OCI-LY3 (cell line): ENCODE measurements around the gene REEP1.

Source experiments
- H2AFZ ChIP-seq: fragments of 200-600, 300-600 bp; shearing (Covaris generic); 2 replicates; pipeline ENCODE4 v1.6.0; 2014; ENCODE audit warnings: antibody characterized with exemption, low read depth, low read length
- H3K27ac ChIP-seq: fragments of 200-600, 300-600 bp; sonication (generic); 2 replicates; pipeline ENCODE4 v1.5.1; 2014; ENCODE audit warnings: mild to moderate bottlenecking, low read length, moderate library complexity, mixed read lengths
- H3K27me3 ChIP-seq: fragments of 200-600, 300-600 bp; sonication (generic); 2 replicates; pipeline ENCODE4 v1.6.1; 2014; ENCODE audit warnings: low read depth, low read length, mixed read lengths
- H3K36me3 ChIP-seq: fragments of 200-600, 300-600 bp; sonication (generic); replicated peaks from 2 replicates; pipeline ENCODE3; 2014; ENCODE audit warnings: low read depth, low read length, mixed read lengths
- H3K4me1 ChIP-seq: fragments of 300-600, 200-600 bp; sonication (generic); 2 replicates; pipeline ENCODE4 v1.6.1; 2014; ENCODE audit warnings: low read length, mixed read lengths
- H3K4me2 ChIP-seq: fragments of 200-600, 300-600 bp; sonication (generic); 2 replicates; pipeline ENCODE4 v1.6.1; 2014; ENCODE audit warnings: low read length, mixed read lengths
- H3K4me3 ChIP-seq: fragments of 300-600, 200-600 bp; sonication (generic); 2 replicates; pipeline ENCODE4 v1.5.1; 2014; ENCODE audit warnings: antibody characterized with exemption, mild to moderate bottlenecking, low read length, moderate library complexity
- H3K79me2 ChIP-seq: fragments of 300-600, 200-600 bp; shearing (Covaris generic); 2 replicates; pipeline ENCODE4 v1.6.1; 2014; ENCODE audit warnings: mild to moderate bottlenecking, low read length, mixed read lengths
- H3K9ac ChIP-seq: fragments of 300-600, 200-600 bp; shearing (Covaris generic); 2 replicates; pipeline ENCODE4 v1.6.0; 2014; ENCODE audit warnings: mild to moderate bottlenecking, low read length, moderate library complexity
- H3K9me3 ChIP-seq: fragments of 200-600, 300-600 bp; shearing (Covaris generic); 2 replicates; pipeline ENCODE4 v1.6.1; 2014; ENCODE audit warnings: low read length, mixed read lengths; ENCODE audit not compliant: insufficient read depth
- H4K20me1 ChIP-seq: fragments of 200-600, 300-600 bp; sonication (generic); 2 replicates; pipeline ENCODE4 v1.6.1; 2016; ENCODE audit warnings: low read length, mixed read lengths; ENCODE audit not compliant: insufficient read depth
- EZH2phosphoT487 ChIP-seq: fragments of 200-600 bp; shearing (Covaris generic); IDR thresholded peaks from 2 replicates; pipeline ENCODE4 v1.6.1; 2018; ENCODE audit warnings: antibody characterized with exemption, mixed run types, low read depth
- TF ChIP-seq, protein P1 (sequence below): fragments of 200-600, 300-600 bp; sonication (generic); IDR thresholded peaks from 2 replicates; pipeline ENCODE4 v1.5.1; 2014; ENCODE audit warnings: antibody characterized with exemption, low read length, low read depth

The REEP1 gene

DNA sequence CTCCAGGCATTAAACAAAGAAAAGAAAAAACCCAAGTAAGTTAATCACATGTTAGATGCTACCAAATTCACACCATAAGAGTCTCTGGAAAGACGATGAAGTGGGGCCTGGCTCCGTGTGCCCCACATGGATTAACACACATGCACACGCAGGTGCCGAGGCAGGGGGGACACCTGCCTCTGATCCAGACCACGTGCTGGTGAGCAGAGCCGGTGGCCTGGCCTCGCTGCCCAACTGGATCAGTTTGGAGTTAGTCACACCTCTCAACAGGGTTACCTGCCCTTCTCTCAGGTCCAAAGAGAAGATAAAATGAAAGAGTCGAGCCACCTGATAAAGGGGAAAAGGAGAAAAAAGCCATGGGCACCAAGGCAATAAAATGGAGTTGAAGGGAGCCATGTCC lies 97.7 kb downstream of the REEP1 start:
- TF ChIP-seq EZH2phosphoT487: no peak
- TF ChIP-seq, protein P1, sequence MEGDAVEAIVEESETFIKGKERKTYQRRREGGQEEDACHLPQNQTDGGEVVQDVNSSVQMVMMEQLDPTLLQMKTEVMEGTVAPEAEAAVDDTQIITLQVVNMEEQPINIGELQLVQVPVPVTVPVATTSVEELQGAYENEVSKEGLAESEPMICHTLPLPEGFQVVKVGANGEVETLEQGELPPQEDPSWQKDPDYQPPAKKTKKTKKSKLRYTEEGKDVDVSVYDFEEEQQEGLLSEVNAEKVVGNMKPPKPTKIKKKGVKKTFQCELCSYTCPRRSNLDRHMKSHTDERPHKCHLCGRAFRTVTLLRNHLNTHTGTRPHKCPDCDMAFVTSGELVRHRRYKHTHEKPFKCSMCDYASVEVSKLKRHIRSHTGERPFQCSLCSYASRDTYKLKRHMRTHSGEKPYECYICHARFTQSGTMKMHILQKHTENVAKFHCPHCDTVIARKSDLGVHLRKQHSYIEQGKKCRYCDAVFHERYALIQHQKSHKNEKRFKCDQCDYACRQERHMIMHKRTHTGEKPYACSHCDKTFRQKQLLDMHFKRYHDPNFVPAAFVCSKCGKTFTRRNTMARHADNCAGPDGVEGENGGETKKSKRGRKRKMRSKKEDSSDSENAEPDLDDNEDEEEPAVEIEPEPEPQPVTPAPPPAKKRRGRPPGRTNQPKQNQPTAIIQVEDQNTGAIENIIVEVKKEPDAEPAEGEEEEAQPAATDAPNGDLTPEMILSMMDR: no peak
- Histone ChIP-seq H3K4me1 (peaks cover 75% of the 10 kb centered on the region), H3K4me2 (no peak overlapping the region), H3K4me3 (no peak overlapping the region), H3K36me3 (no peaks in the 10 kb centered on the region), H3K27ac (no peak overlapping the region), H3K9me3 (no peaks in the 10 kb centered on the region), H2AFZ (no peak overlapping the region), H4K20me1 (no peaks in the 10 kb centered on the region), H3K79me2 (no peaks in the 10 kb centered on the region), H3K9ac (no peak overlapping the region), H3K27me3 (no peaks in the 10 kb centered on the region)

DNA sequence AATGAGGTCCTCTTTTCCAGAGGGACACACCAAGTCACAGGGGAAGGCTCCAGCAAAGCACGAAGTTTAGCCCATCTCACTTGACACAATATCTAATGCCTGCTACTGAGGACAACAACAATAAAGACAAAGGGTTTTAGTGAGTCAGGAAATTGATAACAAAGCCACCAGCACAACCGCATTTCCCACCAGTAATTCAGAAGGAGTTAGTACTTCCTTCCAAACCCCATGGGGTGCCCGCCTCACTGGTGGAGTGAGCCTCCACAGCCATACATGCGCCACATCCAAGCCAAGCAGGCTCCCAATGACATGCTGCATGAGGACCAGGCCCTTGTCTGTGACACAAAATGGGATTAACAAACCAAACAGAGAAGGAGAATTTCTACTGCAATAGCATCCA lies 98.1 kb downstream of the REEP1 start:
- Histone ChIP-seq H3K9ac (no peak overlapping the region), H3K9me3 (no peaks in the 10 kb centered on the region), H3K4me3 (no peak overlapping the region), H3K79me2 (no peaks in the 10 kb centered on the region), H2AFZ (no peak overlapping the region), H3K4me2 (no peak overlapping the region), H3K27me3 (no peaks in the 10 kb centered on the region), H4K20me1 (no peaks in the 10 kb centered on the region), H3K36me3 (no peaks in the 10 kb centered on the region), H3K27ac (no peak overlapping the region), H3K4me1 (peaks cover 71% of the 10 kb centered on the region)
- TF ChIP-seq, protein P1: no peak
- no peak for TF ChIP-seq EZH2phosphoT487

DNA sequence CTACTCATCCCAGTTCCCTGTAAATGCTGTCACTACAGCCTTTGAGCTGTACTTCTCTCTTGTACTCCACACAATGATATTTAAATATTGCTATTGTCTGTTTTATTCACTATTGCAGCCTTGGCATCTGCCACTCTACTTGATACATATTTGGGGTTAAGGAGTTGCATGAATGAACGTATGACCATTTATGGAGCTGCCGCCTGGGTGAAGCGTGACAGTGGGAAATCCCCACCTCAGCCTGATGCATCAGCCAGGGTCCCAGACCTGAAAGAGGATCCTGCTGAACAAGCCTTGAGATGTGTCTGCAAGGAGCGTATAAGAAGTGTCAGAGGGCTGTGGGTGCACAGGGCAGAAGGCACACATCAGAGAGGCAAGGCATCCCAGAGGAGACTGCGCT lies 99.1 kb downstream of the REEP1 start:
- Histone ChIP-seq H3K79me2 (no peaks in the 10 kb centered on the region), H4K20me1 (no peaks in the 10 kb centered on the region), H3K9me3 (no peaks in the 10 kb centered on the region), H3K4me2 (peak overlapping the region; percentile 74), H2AFZ (no peak overlapping the region; the same call in 1 of the 2 replicates), H3K4me1 (peaks cover 63% of the 10 kb centered on the region), H3K4me3 (peak overlapping the region; percentile 43), H3K27ac (peak overlapping the region; percentile 57), H3K36me3 (no peaks in the 10 kb centered on the region), H3K9ac (peak overlapping the region; percentile 46; the same call in 1 of the 2 replicates), H3K27me3 (no peaks in the 10 kb centered on the region)
- TF ChIP-seq, protein P1: no peak
- TF ChIP-seq EZH2phosphoT487: no peak

DNA sequence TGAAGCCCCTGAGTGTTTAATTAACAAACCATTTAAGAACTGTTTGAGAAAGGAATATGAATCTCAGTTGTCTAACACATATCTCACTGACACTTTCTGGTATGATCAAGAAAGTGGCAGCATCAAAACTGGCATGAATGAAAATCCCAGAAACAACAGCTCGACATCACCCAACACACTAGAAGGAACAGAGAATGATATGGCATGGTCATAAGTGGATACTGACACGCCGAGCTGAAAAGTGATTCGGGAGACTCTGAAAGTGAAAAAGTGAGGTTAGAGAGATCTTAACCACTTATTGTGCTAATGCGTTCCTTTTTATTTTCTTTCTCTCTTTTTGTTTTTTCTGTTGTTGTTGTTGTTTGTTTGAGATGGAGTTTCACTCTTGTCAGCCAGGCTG lies 100.3 kb downstream of the REEP1 start:
- Histone ChIP-seq H3K27me3 (no peaks in the 10 kb centered on the region), H3K9me3 (no peaks in the 10 kb centered on the region), H3K36me3 (no peaks in the 10 kb centered on the region), H2AFZ (no peak overlapping the region), H3K4me2 (peak overlapping the region; percentile 7; the same call in 1 of the 2 replicates), H3K9ac (no peak overlapping the region), H4K20me1 (no peaks in the 10 kb centered on the region), H3K4me3 (no peak overlapping the region), H3K27ac (no peak overlapping the region), H3K4me1 (peaks cover 56% of the 10 kb centered on the region), H3K79me2 (no peaks in the 10 kb centered on the region)
- TF ChIP-seq, protein P1: no peak
